ENCODE measurements around the gene PKNOX1.

The PKNOX1 gene

DNA sequence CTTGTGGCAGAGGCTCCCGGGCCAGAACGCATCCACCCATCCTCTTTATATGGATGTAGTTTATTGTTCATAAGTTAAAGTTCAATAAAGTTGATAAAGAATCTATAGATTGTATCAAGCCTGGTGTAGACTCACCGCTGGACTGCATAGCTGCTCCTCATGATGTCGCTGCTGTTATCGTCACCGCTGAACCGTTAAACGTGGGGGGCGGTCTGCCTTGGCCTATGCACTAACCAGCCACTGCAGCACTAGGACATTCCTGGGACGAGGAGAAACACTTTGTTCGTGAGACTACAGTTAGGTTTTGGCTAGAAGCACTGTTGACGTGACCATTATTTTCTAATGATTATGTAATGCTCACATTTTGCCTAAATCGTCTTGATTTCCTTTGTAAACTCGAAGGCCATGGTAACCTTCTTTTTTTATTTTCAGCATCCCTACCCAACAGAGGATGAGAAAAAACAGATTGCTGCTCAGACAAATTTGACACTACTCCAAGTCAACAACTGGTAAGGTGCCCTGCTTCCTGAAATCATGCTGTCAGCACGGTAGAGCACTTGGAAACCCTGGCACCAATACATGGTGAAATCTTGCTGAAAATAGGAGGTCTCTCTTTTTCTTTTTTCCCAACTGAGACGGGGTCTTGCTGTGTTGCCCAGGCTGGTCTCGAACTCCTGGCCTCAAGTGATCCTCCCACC is 50.2 kb downstream of the PKNOX1 start:
- DNase-seq (ENCODE audit: low read depth) = no peak
- no peak for TF ChIP-seq CTCF (conservative IDR thresholded peaks at IDR 0.05; ENCODE audit: low read depth, low read length)
- H3K4me3 ChIP-seq (ENCODE audit: low read length) = no peak overlapping the region

- TF ChIP-seq CTCF (conservative IDR thresholded peaks at IDR 0.05; ENCODE audit: low read depth, low read length) = no peak
- H3K4me3 ChIP-seq (ENCODE audit: low read length) = peak overlapping the region; percentile 11
- DNase-seq (ENCODE audit: low read depth) = peak; percentile 98
These were observed 51.3 kb downstream of the PKNOX1 start for GRCh38 chr21:43025636-43026180.

- TF ChIP-seq CTCF (conservative IDR thresholded peaks at IDR 0.05; ENCODE audit: low read depth, low read length) = no peak
- H3K4me3 ChIP-seq (ENCODE audit: low read length) = no peak overlapping the region
- DNase-seq (ENCODE audit: low read depth) = no peak
These were observed 53.7 kb downstream of the PKNOX1 start for GRCh38 chr21:43027846-43028731.

GRCh38 chr21:43029785-43030184 is 55.4 kb downstream of the PKNOX1 start:
- no peak for DNase-seq (ENCODE audit: low read depth)
- no peak overlapping the region for H3K4me3 ChIP-seq (ENCODE audit: low read length)
- no peak for TF ChIP-seq CTCF (conservative IDR thresholded peaks at IDR 0.05; ENCODE audit: low read depth, low read length)

- DNase-seq (ENCODE audit: low read depth) = no peak
- no peak for TF ChIP-seq CTCF (conservative IDR thresholded peaks at IDR 0.05; ENCODE audit: low read depth, low read length)
These were observed 56.8 kb downstream of the PKNOX1 start for GRCh38 chr21:43031121-43031619.

DNA sequence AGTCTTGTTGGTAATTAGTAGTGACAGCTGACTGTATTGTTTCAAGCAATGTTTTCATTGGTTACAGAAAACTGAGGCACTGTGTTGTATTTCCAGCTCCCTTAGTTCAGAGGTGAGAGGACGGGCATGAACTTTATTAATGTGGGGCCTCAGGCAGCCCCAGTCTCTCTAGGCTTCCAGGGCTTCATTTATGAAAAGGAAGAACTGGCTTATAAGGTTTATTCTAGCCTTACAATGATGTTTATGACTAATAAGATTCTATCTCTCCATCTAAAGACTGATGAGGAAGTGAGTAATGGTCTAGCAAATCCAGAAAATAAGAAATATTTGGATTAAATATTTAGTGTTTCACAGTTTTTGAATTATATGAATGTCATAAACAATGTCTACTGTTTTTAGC is 59.7 kb downstream of the PKNOX1 start:
- no peak overlapping the region for H3K4me3 ChIP-seq (ENCODE audit: low read length)
- DNase-seq (ENCODE audit: low read depth) = peak; percentile 71
- no peak for TF ChIP-seq CTCF (conservative IDR thresholded peaks at IDR 0.05; ENCODE audit: low read depth, low read length)

More at GRCh38 chr21:43031121-43031619, 56.8 kb downstream of the PKNOX1 start:
- H3K4me3 ChIP-seq (ENCODE audit: low read length) = no peak overlapping the region
